Measurements from ENCODE around the gene C2CD3.

Gene C2CD3

DNA sequence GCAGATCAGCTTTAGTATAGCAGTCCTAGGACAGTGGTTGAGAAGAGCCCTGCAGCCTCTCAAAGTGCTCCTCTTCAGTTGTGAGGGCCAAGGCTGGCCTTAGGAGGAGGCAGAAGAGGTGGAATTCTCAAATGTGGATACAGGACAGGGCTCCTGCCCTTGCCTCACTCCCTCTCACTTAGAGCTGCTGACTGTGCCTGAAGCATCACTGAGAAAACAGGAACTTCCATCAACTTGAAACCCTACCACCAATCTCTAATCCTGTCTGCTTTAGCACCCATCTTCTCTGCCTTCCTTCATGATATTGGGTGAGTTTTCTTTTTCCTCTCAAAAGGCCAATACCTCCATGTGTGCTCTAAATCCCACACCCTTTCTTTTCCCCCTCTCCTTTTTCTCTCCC, 147.5 kb downstream of the C2CD3 start:
- Histone ChIP-seq H3K4me1 (ENCODE audit: control insufficient read depth, insufficient read depth, low read length) (no peaks in the 10 kb centered on the region), H3K9ac (ENCODE audit: low read depth, low read length) (no peak overlapping the region), H3K9me3 (ENCODE audit: control insufficient read depth, insufficient read depth, low read length) (no peaks in the 10 kb centered on the region), H3K36me3 (ENCODE audit: control insufficient read depth, insufficient read depth, low read length) (no peaks in the 10 kb centered on the region), H3K4me3 (ENCODE audit: low read depth, low read length) (no peak overlapping the region), H3K27me3 (ENCODE audit: control insufficient read depth, insufficient read depth, low read length) (no peaks in the 10 kb centered on the region)

DNA sequence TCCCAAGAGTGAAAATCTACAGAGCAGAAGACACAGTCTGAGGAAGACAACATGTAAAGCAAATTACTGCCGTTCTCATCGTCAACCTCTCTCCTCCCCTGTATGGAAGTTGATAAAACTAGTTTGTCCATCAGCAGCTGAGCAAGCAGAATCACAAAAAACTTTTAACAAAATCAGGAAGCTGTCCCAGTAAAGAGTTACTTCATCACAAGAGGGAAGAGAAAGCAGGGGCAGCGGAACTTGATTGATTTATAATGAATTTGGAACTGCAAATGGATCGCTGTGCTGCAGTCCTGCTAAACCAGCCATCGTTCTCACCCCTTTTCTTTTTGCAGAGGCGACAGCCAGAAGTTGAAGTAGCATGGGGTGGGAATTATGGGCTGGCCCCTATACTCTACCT, 148.3 kb downstream of the C2CD3 start:
- H3K36me3 ChIP-seq (ENCODE audit: control insufficient read depth, insufficient read depth, low read length) = no peaks in the 10 kb centered on the region
- H3K4me3 ChIP-seq (ENCODE audit: low read depth, low read length) = no peak overlapping the region
- H3K9ac ChIP-seq (ENCODE audit: low read depth, low read length) = no peak overlapping the region
- H3K4me1 ChIP-seq (ENCODE audit: control insufficient read depth, insufficient read depth, low read length) = no peaks in the 10 kb centered on the region
- no peaks in the 10 kb centered on the region for H3K9me3 ChIP-seq (ENCODE audit: control insufficient read depth, insufficient read depth, low read length)
- no peaks in the 10 kb centered on the region for H3K27me3 ChIP-seq (ENCODE audit: control insufficient read depth, insufficient read depth, low read length)

DNA sequence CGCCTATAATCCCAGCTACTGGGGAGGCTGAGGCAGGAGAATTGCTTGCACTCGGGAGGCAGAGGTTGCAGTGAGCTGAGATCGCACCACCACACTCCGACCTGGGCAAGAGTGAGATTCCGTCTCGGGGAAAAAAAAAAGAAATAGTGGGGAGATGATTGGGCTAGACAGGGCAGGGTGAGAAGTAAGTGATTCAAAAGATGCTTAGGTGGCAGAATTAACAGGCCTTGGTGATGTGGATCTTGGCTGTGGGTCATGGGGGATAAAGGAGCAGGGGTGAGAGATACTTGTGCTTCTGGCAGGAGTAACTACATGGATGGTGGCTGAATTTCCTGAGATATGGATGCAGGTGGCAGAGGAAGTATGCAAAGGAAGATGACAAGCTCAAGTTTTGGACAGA, 148.8 kb downstream of the C2CD3 start:
- no peaks in the 10 kb centered on the region for H3K9me3 ChIP-seq (ENCODE audit: control insufficient read depth, insufficient read depth, low read length)
- H3K4me3 ChIP-seq (ENCODE audit: low read depth, low read length) = no peak overlapping the region
- H3K27me3 ChIP-seq (ENCODE audit: control insufficient read depth, insufficient read depth, low read length) = no peaks in the 10 kb centered on the region
- H3K4me1 ChIP-seq (ENCODE audit: control insufficient read depth, insufficient read depth, low read length) = no peaks in the 10 kb centered on the region
- no peak overlapping the region for H3K9ac ChIP-seq (ENCODE audit: low read depth, low read length)
- no peaks in the 10 kb centered on the region for H3K36me3 ChIP-seq (ENCODE audit: control insufficient read depth, insufficient read depth, low read length)

DNA sequence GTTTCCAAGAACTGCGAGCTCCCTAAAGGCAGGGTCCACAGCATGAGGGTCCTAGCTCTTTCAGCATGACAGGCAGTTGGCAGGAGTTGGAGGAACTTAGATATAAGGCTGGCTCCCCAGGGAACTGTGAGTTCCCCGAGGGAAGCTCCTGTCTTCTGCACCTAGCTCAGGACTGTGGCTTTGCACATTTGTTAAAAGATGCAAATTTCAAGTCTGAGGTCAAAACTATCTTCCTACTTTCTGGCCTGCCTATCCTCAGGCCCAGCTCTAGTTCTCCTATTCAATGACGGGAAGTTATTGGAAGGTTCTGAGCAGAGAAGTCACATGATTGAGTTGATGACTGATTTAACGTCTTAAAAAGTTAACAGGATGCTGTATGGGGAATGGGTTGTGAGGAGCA, 150.3 kb downstream of the C2CD3 start:
- Histone ChIP-seq H3K9ac (ENCODE audit: low read depth, low read length) (no peak overlapping the region), H3K4me3 (ENCODE audit: low read depth, low read length) (no peak overlapping the region)

DNA sequence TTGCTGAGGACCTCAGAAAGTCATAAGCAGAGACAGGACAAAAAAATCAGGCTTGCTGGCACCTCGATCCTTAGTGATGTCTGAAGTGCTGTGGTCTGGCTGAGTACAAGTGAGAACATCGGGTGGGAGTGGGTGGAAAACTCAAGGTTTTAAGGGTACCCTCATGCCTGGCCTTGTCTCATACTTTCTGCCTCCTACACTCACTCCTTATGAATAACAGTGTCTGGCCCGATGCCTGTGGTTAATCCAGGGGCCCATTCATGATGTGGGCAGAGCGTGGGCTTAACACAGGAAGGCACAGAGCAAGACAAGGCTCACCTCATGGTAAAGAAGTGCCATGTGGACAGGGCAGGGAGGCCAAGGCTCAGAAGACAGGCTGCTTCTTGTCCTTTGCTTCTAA, 150.9 kb downstream of the C2CD3 start:
- Histone ChIP-seq H3K9ac (ENCODE audit: low read depth, low read length) (no peak overlapping the region), H3K4me3 (ENCODE audit: low read depth, low read length) (no peak overlapping the region), H3K4me1 (ENCODE audit: control insufficient read depth, insufficient read depth, low read length) (no peaks in the 10 kb centered on the region), H3K9me3 (ENCODE audit: control insufficient read depth, insufficient read depth, low read length) (no peaks in the 10 kb centered on the region), H3K27me3 (ENCODE audit: control insufficient read depth, insufficient read depth, low read length) (no peaks in the 10 kb centered on the region), H3K36me3 (ENCODE audit: control insufficient read depth, insufficient read depth, low read length) (peaks cover 2% of the 10 kb centered on the region)

More for the DNA sequence above, 150.3 kb downstream of the C2CD3 start:
- peaks cover 2% of the 10 kb centered on the region for H3K36me3 ChIP-seq (ENCODE audit: control insufficient read depth, insufficient read depth, low read length)
- H3K9me3 ChIP-seq (ENCODE audit: control insufficient read depth, insufficient read depth, low read length) = no peaks in the 10 kb centered on the region
- no peaks in the 10 kb centered on the region for H3K27me3 ChIP-seq (ENCODE audit: control insufficient read depth, insufficient read depth, low read length)
- no peaks in the 10 kb centered on the region for H3K4me1 ChIP-seq (ENCODE audit: control insufficient read depth, insufficient read depth, low read length)

DNA sequence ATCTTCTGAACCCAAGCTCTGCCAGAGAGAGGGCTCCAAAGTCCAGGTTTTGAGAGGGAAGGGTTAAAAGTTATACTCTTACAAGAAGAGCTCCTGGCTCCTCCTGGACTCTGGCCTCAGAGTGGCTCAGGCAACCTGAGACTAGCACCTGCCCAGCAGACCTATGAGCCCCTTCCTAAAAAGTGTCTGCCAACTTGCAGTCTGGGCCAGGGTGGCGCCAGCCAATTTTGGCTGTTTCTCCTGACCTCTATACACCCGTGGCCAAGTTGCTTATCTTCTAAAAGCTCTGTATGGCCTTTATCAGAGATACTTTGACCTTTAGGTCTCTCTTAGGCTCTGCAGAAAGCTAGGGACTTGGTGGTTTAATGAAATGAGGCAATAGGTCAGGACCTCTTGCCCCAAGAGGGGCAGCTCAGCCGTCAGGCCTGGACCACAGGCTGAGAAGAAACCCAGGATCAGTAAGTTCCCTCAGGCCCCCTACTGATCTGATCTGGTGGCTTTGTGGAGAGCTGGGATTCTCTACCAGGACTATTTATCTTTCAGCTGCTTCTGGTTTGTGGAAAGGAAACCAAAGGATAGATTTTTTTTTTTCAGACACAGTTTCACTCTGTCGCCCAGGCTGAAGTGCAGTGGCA, 151.6 kb downstream of the C2CD3 start:
- no peak overlapping the region for H3K9ac ChIP-seq (ENCODE audit: low read depth, low read length)
- H3K36me3 ChIP-seq (ENCODE audit: control insufficient read depth, insufficient read depth, low read length) = peaks cover 2% of the 10 kb centered on the region
- H3K27me3 ChIP-seq (ENCODE audit: control insufficient read depth, insufficient read depth, low read length) = no peaks in the 10 kb centered on the region
- H3K9me3 ChIP-seq (ENCODE audit: control insufficient read depth, insufficient read depth, low read length) = no peaks in the 10 kb centered on the region
- H3K4me1 ChIP-seq (ENCODE audit: control insufficient read depth, insufficient read depth, low read length) = no peaks in the 10 kb centered on the region
- H3K4me3 ChIP-seq (ENCODE audit: low read depth, low read length) = no peak overlapping the region

DNA sequence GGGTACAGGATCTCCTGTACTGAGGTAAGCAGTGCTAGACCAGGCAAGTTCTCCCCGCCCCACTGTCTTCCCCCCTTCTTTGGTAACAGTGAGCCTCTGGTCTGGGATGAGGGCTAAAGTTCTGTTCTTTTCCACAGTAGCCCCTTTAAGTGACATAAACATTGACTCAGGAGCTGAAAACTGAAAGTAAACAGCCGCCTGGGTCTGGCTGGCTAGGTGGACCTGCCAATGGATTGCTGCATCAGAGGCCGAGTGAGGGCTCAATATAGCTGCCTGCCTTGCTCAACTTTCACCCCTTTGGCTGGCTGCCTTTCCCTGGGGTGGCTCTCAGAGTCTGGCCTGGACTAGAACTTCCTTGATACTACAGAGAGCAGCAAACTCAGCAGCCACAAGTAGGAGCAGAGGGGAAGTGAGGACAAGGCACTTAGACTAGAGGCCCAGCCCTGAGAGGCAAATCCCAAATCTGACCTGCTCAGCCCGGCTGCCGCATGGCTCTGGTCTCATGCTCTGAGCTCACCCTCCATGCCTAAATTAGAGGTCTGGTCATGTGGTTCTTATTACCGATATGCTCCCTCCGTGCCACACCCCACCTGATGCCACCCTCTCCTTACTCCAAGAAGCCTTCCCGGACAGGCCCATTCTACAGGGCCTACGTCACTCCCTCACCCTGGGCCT, 152.3 kb downstream of the C2CD3 start:
- H3K4me1 ChIP-seq (ENCODE audit: control insufficient read depth, insufficient read depth, low read length) = no peaks in the 10 kb centered on the region
- H3K27me3 ChIP-seq (ENCODE audit: control insufficient read depth, insufficient read depth, low read length) = no peaks in the 10 kb centered on the region
- H3K4me3 ChIP-seq (ENCODE audit: low read depth, low read length) = no peak overlapping the region
- no peak overlapping the region for H3K9ac ChIP-seq (ENCODE audit: low read depth, low read length)
- H3K9me3 ChIP-seq (ENCODE audit: control insufficient read depth, insufficient read depth, low read length) = no peaks in the 10 kb centered on the region
- peaks cover 2% of the 10 kb centered on the region for H3K36me3 ChIP-seq (ENCODE audit: control insufficient read depth, insufficient read depth, low read length)

DNA sequence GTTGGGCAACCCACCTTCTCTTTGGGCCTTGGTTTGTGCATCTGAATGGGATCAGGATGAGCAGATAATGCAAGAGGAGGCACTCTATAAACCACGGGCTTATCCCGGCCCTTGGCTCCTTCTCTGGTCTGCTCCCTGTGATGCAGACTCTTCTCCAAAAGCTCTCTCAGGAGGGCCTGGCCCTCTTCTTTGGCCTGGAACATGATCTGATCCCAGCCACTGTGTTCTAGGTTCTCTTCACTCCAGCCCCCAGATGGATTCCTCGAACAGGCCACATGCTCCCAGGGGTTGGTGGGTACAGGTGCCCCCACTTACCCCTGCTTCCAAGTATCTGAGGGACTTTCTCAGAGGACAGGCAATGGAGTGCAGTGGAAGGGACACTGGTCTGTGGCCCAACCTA, 153.2 kb downstream of the C2CD3 start:
- Histone ChIP-seq H3K4me1 (ENCODE audit: control insufficient read depth, insufficient read depth, low read length) (no peaks in the 10 kb centered on the region), H3K27me3 (ENCODE audit: control insufficient read depth, insufficient read depth, low read length) (no peaks in the 10 kb centered on the region), H3K36me3 (ENCODE audit: control insufficient read depth, insufficient read depth, low read length) (peaks cover 2% of the 10 kb centered on the region), H3K9ac (ENCODE audit: low read depth, low read length) (no peak overlapping the region), H3K9me3 (ENCODE audit: control insufficient read depth, insufficient read depth, low read length) (no peaks in the 10 kb centered on the region), H3K4me3 (ENCODE audit: low read depth, low read length) (no peak overlapping the region)

DNA sequence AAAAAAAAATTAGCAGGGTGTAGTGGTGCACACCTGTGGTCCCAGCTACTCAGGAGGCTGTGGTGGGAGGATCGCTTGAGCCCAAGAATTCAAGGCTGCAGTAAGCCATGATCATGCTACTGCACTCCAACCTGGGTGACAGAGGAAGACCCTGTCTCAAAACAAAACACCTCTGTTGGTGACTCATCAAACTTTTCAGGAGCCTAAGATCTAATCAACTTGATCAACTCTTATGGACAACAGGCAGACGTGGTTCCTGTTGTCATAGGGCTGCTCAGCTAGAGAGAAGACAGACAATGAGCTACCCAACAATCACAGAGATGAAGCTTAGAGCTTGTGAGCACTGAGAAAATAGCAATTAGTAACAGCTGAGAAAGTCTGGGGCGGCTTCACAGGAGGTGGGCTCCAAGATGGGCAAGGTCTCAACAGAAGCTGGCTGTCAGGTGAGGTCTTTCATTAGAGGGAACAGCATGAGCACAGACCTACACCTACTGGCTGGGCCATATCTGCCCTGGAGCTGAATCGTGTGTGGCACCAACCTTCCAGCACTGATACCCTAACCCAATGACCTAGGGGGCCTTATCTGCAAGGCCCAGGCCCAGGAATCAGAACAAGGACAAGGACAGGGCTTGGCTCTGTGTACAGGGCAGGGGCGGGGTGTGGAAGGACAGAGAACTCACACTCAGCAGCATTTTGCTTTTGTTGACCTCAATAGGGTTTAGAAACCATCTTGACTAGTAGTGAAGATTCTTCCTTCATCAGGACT, 154.7 kb downstream of the C2CD3 start:
- Histone ChIP-seq H3K36me3 (ENCODE audit: control insufficient read depth, insufficient read depth, low read length) (peaks cover 2% of the 10 kb centered on the region), H3K4me3 (ENCODE audit: low read depth, low read length) (no peak overlapping the region), H3K9ac (ENCODE audit: low read depth, low read length) (no peak overlapping the region), H3K9me3 (ENCODE audit: control insufficient read depth, insufficient read depth, low read length) (no peaks in the 10 kb centered on the region), H3K27me3 (ENCODE audit: control insufficient read depth, insufficient read depth, low read length) (no peaks in the 10 kb centered on the region), H3K4me1 (ENCODE audit: control insufficient read depth, insufficient read depth, low read length) (no peaks in the 10 kb centered on the region)

DNA sequence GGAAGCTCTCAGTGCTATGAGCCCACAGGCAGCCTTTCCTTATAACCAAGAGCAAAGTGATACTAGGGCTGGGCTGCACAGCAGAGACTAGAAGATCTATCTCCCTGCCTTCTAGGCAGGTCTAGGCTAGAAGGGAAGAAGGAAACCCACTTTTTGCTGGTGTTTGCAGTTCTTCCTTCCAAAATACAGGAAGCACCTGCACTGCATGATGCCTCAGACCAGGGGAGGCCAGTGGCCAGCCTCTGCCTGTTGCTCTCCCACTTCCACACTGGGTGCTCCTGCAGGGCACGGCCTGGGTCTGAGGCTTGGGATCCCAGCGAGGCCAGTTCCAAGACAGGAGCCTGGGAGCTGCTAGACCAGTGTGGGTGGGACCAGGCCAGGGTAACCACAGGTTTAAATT, 155.9 kb downstream of the C2CD3 start:
- Histone ChIP-seq H3K4me3 (ENCODE audit: low read depth, low read length) (no peak overlapping the region), H3K27me3 (ENCODE audit: control insufficient read depth, insufficient read depth, low read length) (no peaks in the 10 kb centered on the region), H3K9me3 (ENCODE audit: control insufficient read depth, insufficient read depth, low read length) (no peaks in the 10 kb centered on the region), H3K36me3 (ENCODE audit: control insufficient read depth, insufficient read depth, low read length) (peaks cover 2% of the 10 kb centered on the region), H3K4me1 (ENCODE audit: control insufficient read depth, insufficient read depth, low read length) (no peaks in the 10 kb centered on the region), H3K9ac (ENCODE audit: low read depth, low read length) (no peak overlapping the region)

DNA sequence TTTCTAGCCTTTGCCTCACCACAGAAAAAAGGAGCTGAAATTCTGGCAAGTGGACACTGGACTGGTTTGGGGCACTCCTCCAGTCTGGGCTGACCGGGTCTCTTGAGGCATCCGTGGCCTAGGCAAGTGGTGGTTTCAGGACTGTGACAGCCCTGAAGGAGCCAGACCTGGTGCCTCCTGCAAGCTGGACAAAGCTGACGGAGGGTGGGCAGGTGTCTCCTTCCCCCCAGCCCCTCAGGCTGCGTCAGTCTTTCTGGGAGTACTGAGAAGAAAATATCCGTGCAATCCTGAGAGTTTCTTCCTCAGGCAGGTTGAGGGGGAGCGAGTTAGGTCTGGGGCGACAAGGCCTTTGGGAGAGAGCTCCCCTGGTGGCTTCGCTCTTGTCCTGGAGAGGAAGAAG, 157.7 kb downstream of the C2CD3 start:
- H3K9ac ChIP-seq (ENCODE audit: low read depth, low read length) = no peak overlapping the region
- H3K9me3 ChIP-seq (ENCODE audit: control insufficient read depth, insufficient read depth, low read length) = no peaks in the 10 kb centered on the region
- no peaks in the 10 kb centered on the region for H3K27me3 ChIP-seq (ENCODE audit: control insufficient read depth, insufficient read depth, low read length)
- H3K36me3 ChIP-seq (ENCODE audit: control insufficient read depth, insufficient read depth, low read length) = peaks cover 2% of the 10 kb centered on the region
- H3K4me1 ChIP-seq (ENCODE audit: control insufficient read depth, insufficient read depth, low read length) = no peaks in the 10 kb centered on the region
- no peak overlapping the region for H3K4me3 ChIP-seq (ENCODE audit: low read depth, low read length)
